Activated CD8-positive, alpha-beta memory T cell treated with anti-CD3 and anti-CD28 coated beads for 48 hours (primary cell): ENCODE data around the gene PKHD1.
"Not testable (repeated sequence)": the region's sequence is repeated elsewhere in the genome, so short reads cannot be mapped to it uniquely, and the experiment has no call there.

ENCODE experiments used
- DNase-seq, 3 experiments: peaks; one replicate each; pipeline ENCODE4 v3.0.0-alpha.2; 2020; ENCODE audit warnings: low read depth in 2 of 3, low spot score in 2 of 3

PKHD1 gene

GRCh38 chr6:51934098-51934497 lies 153.3 kb downstream of the PKHD1 start:
- no peak for DNase-seq

GRCh38 chr6:51932956-51933355 lies 154.5 kb downstream of the PKHD1 start:
- no peak for DNase-seq

DNA sequence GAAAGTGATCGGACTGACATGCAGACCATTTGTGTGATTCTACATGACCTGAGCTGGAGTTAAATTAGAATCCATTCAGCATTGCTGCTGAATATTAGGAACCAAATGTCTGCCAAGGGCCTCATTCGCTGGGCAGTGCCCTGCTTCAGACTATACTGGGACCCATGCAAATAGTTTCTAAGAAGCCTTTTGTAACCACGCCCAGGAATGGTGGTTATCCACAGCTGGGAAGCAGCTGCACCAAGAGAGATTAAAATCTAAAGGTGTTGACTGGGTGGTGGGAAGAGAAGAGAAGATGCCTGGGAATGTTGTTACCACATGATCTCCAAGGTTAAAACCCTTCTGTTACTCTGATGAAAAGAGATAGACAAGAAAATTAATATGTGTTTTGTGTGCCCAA lies 156.8 kb downstream of the PKHD1 start:
- no peak for DNase-seq

- no peak for DNase-seq
Measured at GRCh38 chr6:51929934-51930574, 157.4 kb downstream of the PKHD1 start.

DNA sequence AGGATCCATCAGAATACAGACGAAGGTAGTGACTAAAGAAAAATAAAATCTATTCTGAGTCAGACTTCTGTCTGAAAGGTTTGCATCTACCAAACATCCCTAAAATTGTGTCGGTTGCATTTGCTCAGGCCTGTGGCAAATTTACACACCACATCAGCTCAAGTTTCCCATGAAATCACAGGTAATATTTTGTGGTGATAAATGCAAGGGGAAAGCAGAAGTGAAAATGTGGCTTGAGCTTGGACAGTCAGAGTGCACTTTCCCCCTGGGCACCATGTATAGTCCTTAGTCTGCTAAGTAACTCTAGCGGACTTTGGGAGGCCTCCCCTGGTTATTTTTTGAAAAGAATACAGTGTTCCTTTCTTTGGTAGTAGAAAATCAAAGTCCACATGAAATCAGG lies 159.1 kb downstream of the PKHD1 start:
- no peak for DNase-seq

GRCh38 chr6:51927450-51927849 lies 160.0 kb downstream of the PKHD1 start:
- no peak for DNase-seq

DNA sequence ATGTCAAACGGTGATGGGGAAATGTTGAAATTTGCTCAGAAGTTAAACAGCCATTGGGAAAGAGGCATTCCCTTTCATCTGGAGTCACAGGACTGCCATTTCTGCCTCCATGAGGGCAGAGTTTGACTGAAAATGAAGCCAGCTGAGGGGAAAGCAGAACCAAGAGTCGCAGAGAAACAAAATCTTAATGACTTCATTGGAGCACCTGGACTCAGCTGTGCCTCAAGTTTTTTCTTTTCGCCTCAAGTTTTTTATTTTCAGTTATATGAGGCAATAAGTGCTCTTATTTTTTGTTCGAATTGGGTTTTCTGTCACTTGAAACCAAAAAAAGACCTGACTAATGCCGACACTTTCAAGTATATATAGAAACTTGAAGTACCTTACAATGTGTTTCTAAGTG lies 161.3 kb downstream of the PKHD1 start:
- DNase-seq = no peak

DNA sequence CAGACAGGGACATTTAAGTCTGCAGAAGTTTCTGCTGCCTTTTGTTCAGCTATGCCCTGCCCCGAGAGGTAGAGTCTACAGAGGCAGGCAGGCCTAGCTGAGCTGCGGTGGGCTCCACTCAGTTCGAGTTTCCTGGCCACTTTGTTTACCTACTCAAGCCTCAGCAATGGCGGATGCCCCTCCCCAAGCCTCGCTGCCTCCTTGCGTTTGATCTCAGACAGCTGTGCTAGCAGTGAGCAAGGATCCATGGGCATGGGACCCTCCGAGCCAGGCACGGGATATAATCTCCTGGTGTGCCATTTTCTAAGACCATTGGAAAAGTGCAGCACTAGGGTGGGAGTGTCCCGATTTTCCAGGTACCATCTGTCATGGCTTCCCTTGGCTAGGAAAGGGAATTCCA lies 164.9 kb downstream of the PKHD1 start:
- not testable (repeated sequence) for DNase-seq

DNA sequence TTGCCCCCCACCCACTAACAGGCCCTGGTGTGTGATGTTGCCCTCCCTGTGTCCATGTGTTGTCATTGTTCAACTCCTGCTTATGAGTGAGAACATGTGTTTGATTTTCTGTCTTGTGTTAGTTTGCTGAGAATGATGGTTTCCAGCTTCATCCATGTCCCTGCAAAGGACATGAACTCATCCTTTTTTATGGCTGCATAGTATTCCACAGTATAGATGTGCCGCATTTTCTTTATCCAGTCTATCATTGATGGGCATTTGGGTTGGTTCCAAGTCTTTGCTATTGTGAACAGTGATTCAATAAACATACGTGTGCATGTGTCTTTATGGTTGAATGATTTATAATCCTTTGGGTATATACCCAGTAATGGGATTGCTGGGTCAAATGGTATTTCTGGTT lies 169.1 kb downstream of the PKHD1 start:
- DNase-seq = not testable (repeated sequence)

GRCh38 chr6:51915098-51915497 lies 172.3 kb downstream of the PKHD1 start:
- DNase-seq = no peak

DNA sequence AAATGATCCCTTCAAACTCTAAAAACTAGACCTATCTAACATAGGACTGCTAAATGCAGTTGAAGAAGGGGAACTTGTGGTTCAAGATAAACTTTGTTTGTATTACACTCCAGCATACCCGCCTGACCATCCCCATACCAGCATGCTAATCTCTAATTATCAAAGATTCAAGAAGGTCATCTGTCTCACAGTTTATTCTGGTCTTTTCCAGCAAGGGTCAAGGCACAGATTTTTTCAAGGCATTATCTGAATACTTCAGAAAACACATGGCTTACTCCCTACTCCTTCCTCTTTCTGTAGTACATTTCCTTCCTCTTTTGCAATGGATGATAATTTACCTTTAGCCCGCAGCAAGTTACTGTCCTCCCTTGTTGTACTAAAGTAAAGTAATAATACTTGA lies 174.1 kb downstream of the PKHD1 start:
- DNase-seq = no peak

GRCh38 chr6:51910851-51911250 lies 176.6 kb downstream of the PKHD1 start:
- no peak for DNase-seq

DNA sequence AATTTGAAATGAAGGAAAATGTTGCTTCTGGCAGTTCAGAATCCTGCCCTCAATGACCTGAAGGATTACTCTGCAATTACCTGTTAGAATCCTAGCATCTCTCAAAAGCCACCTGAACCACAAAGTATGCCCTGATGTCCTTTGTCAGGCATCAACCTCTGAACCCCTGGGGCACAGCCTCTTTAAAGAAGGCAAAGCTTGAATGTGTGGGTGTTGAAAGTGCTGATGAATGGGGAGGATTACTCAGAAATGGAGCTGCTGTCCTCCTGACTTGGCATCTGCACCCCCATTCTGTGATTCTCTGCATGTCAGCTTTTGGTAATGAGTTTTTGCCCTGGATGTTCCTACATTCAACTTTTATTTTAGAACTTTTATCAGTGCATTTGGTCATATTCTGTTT lies 179.2 kb downstream of the PKHD1 start:
- no peak for DNase-seq

DNA sequence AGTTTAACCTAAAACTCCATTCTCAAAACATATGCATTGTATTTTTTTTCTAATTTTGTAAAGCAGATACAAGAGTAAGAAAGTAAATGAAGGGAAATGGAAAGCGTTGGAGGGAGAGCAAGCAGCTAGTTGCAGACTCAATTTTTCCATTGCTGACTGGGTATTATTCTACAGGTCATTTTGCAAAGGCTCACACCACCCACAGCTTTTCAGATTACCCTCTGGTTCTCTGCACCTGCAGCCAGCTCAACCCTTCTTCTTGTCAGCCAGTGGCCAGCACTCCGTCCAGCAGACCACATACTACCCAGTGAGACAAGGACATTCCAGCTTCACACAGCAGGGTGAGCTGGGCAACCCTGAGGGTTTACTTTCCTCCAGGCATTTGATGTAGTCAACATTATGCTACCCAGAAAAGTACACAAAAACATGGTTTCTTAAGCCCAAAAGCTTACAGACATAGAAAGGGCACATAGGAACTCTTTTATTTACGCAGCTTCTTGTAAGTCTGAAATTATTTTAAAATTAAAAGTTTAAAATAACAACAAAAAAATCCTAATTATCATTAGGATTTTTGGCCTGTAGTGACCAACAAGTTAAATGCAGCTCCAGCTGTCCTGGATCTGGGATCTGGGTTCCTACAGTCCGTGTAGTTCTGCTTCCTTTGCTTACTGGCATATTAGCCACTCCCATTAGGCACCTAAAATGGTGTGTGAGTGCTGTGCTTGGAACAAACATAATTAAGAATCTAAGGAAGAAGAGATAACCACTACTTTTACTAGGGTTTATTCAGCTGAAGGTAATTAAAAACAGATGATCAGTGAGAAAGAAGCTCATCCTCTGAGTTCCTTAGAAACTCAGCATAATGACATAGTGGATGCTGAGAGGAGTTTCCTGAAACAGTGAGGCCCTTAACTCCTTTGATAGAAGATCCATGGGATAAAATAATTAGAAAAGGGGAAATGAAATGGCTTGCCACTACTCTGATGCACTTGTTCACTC lies 185.3 kb downstream of the PKHD1 start:
- no peak for DNase-seq

GRCh38 chr6:51893366-51893765 lies 194.0 kb downstream of the PKHD1 start:
- no peak for DNase-seq

DNA sequence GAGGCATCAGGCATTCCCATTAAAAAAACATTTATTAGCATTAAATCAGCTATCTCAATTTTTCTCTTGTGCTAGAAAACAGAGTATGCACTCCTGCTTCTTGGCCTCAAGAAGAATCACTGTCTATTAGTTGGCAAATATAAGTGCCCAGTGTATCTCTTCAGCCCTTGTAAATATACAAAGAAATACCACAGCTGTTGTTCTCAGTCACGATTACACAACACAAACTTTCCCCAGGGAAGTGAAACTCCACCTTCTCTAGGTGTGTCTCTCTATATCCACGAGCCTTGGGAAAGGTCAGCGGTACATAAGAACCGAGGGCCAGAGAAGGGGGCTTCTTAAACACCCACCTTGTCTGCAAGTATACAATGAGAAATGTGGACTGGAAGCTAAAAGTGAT lies 194.7 kb downstream of the PKHD1 start:
- DNase-seq = no peak

DNA sequence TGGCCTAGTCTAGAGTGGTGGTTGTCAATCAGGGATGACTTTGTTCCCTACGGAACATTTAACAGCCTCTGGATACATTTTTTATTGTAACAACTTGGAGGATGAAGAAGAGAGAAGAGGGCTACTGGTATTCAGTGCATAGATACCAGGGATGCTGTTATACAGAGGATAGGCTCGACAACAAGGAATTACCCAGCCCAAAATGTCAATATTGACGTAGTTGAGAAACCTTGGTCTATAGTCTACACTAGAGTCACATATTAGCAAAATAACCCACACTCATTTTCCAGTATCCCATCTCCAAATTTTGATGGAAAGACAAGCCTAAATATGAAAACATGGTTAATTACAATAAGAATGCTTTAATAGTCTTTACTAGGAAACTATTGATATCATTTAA lies 195.1 kb downstream of the PKHD1 start:
- DNase-seq = no peak

GRCh38 chr6:51891784-51892183 lies 195.6 kb downstream of the PKHD1 start:
- DNase-seq = no peak

DNA sequence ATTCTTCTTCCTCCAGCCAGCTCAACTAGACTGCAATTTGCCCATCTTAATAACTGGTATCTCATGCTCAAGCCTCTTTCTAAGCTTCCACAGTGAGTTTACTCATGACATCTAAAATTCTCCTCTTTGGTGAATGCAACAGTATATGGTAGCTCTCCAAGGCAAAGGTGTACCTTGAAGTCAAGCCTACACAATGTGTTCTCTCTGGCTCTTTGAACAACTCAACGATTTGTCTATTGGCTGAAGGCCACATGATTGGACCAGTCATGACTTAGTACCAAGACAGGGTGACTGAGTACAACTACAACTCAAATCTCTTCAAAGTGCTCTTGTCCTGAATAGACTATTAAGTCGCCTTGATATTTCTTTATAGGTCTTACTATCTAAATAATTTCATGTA lies 199.6 kb downstream of the PKHD1 start:
- no peak for DNase-seq

- DNase-seq = no peak
Measured at GRCh38 chr6:51885957-51886356, 201.5 kb downstream of the PKHD1 start.

DNA sequence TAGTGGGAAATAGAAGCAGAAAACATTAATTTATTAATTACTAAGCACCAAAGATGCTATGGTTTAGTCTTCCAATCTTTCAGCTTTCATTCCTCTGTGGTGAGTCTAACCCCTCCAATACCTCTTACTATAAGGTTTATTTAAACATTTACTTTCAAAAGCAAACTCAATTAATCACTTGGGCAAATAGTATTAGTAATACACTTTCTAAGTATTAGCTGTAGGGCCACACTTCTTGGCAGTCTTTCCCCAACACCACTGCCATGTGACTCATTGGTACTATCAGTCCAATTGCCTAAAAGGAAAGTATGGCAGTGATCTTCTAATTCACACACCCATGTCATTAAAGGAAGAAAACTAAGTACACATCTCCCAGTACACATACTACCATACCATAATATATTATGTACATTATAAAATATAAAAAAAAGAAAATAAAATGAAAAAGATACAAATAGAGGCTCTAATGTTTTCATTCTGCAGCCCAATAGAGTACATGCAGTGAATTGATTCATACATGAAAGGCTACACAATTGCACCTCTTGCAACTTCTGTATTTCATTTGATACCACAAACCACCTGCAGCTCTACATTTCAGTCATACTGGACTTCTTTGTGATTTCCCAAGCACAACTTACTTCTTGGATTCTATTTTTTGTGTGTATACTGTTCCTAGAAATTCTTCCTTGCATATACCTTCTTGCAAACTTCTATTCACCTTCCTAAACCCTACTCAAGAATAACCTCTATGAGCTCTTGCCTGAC lies 218.6 kb downstream of the PKHD1 start:
- no peak for DNase-seq

DNA sequence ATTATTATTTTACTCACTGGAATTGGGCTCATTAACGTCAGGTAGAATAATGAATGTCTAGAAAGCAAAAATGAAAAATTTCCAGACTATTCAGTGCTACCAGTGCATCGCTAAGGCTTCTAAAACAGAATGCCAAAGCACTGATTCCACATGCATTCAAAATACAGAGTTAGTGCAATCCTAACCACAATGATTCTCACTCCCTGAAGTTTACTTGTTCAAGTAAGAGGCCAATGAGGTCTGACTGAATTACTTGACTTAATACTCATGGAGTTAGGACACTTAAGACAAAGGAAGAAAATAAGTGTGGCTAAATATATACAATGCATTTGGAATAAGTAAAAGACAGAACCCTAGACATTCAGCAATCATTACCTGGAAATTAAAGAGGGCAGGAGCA lies 220.5 kb downstream of the PKHD1 start:
- no peak for DNase-seq
